ENCODE data around the gene INSIG2.

INSIG2 gene

GRCh38 chr2:118145806-118146205, 57.5 kb downstream of the INSIG2 start:
- Histone ChIP-seq H3K4me3 (ENCODE audit: low read depth in 1 of 5, low read length in 5 of 5) (no peak overlapping the region), H3K4me1 (ENCODE audit: control insufficient read depth in 5 of 5, insufficient read depth in 5 of 5, low read length in 5 of 5) (no peaks in the 10 kb centered on the region)

GRCh38 chr2:118146315-118147283, 58.3 kb downstream of the INSIG2 start:
- H3K9me3 ChIP-seq (ENCODE audit: control insufficient read depth in 5 of 5, low read length in 5 of 5) = no peaks in the 10 kb centered on the region
- H3K4me3 ChIP-seq (ENCODE audit: low read depth in 1 of 5, low read length in 5 of 5) = no peak overlapping the region
- H3K9ac ChIP-seq (ENCODE audit: low read length in 5 of 5) = no peak overlapping the region
- H3K27ac ChIP-seq (ENCODE audit: low read depth, low read length) = no peak overlapping the region
- no peaks in the 10 kb centered on the region for H3K4me1 ChIP-seq (ENCODE audit: control insufficient read depth in 5 of 5, insufficient read depth in 5 of 5, low read length in 5 of 5)
- H3K27me3 ChIP-seq (ENCODE audit: control insufficient read depth in 5 of 5, insufficient read depth in 4 of 5, low read length in 5 of 5) = peaks cover 0 to 2% (median 0%) of the 10 kb centered on the region in 5 donors
- no peaks in the 10 kb centered on the region for H3K36me3 ChIP-seq (ENCODE audit: control insufficient read depth in 5 of 5, insufficient read depth in 5 of 5, low read length in 5 of 5)

More at GRCh38 chr2:118145806-118146205, 57.5 kb downstream of the INSIG2 start:
- no peak overlapping the region for H3K9ac ChIP-seq (ENCODE audit: low read length in 5 of 5)
- no peaks in the 10 kb centered on the region for H3K36me3 ChIP-seq (ENCODE audit: control insufficient read depth in 5 of 5, insufficient read depth in 5 of 5, low read length in 5 of 5)
- no peak overlapping the region for H3K27ac ChIP-seq (ENCODE audit: low read depth, low read length)
- H3K9me3 ChIP-seq (ENCODE audit: control insufficient read depth in 5 of 5, low read length in 5 of 5) = no peaks in the 10 kb centered on the region
- H3K27me3 ChIP-seq (ENCODE audit: control insufficient read depth in 5 of 5, insufficient read depth in 4 of 5, low read length in 5 of 5) = peaks cover 0 to 2% (median 0%) of the 10 kb centered on the region in 5 donors

- H3K27me3 ChIP-seq (ENCODE audit: control insufficient read depth in 5 of 5, insufficient read depth in 4 of 5, low read length in 5 of 5) = peaks cover 0 to 2% (median 0%) of the 10 kb centered on the region in 5 donors
- H3K36me3 ChIP-seq (ENCODE audit: control insufficient read depth in 5 of 5, insufficient read depth in 5 of 5, low read length in 5 of 5) = no peaks in the 10 kb centered on the region
- no peaks in the 10 kb centered on the region for H3K4me1 ChIP-seq (ENCODE audit: control insufficient read depth in 5 of 5, insufficient read depth in 5 of 5, low read length in 5 of 5)
- H3K9me3 ChIP-seq (ENCODE audit: control insufficient read depth in 5 of 5, low read length in 5 of 5) = no peaks in the 10 kb centered on the region
- no peak overlapping the region for H3K9ac ChIP-seq (ENCODE audit: low read length in 5 of 5)
- no peak overlapping the region for H3K4me3 ChIP-seq (ENCODE audit: low read depth in 1 of 5, low read length in 5 of 5)
- H3K27ac ChIP-seq (ENCODE audit: low read depth, low read length) = no peak overlapping the region
Observed at GRCh38 chr2:118148133-118148532, 59.9 kb downstream of the INSIG2 start.

GRCh38 chr2:118148809-118149208, 60.5 kb downstream of the INSIG2 start:
- Histone ChIP-seq H3K9me3 (ENCODE audit: control insufficient read depth in 5 of 5, low read length in 5 of 5) (no peaks in the 10 kb centered on the region), H3K9ac (ENCODE audit: low read length in 5 of 5) (no peak overlapping the region), H3K27me3 (ENCODE audit: control insufficient read depth in 5 of 5, insufficient read depth in 4 of 5, low read length in 5 of 5) (peaks cover 0 to 2% (median 0%) of the 10 kb centered on the region in 5 donors), H3K4me3 (ENCODE audit: low read depth in 1 of 5, low read length in 5 of 5) (no peak overlapping the region), H3K36me3 (ENCODE audit: control insufficient read depth in 5 of 5, insufficient read depth in 5 of 5, low read length in 5 of 5) (no peaks in the 10 kb centered on the region), H3K4me1 (ENCODE audit: control insufficient read depth in 5 of 5, insufficient read depth in 5 of 5, low read length in 5 of 5) (no peaks in the 10 kb centered on the region), H3K27ac (ENCODE audit: low read depth, low read length) (no peak overlapping the region)

GRCh38 chr2:118150294-118150693, 62.0 kb downstream of the INSIG2 start:
- Histone ChIP-seq H3K4me3 (ENCODE audit: low read depth in 1 of 5, low read length in 5 of 5) (no peak overlapping the region), H3K36me3 (ENCODE audit: control insufficient read depth in 5 of 5, insufficient read depth in 5 of 5, low read length in 5 of 5) (no peaks in the 10 kb centered on the region), H3K9me3 (ENCODE audit: control insufficient read depth in 5 of 5, low read length in 5 of 5) (no peaks in the 10 kb centered on the region), H3K27ac (ENCODE audit: low read depth, low read length) (no peak overlapping the region), H3K27me3 (ENCODE audit: control insufficient read depth in 5 of 5, insufficient read depth in 4 of 5, low read length in 5 of 5) (peaks cover 0 to 2% (median 0%) of the 10 kb centered on the region in 5 donors), H3K9ac (ENCODE audit: low read length in 5 of 5) (no peak overlapping the region), H3K4me1 (ENCODE audit: control insufficient read depth in 5 of 5, insufficient read depth in 5 of 5, low read length in 5 of 5) (no peaks in the 10 kb centered on the region)

DNA sequence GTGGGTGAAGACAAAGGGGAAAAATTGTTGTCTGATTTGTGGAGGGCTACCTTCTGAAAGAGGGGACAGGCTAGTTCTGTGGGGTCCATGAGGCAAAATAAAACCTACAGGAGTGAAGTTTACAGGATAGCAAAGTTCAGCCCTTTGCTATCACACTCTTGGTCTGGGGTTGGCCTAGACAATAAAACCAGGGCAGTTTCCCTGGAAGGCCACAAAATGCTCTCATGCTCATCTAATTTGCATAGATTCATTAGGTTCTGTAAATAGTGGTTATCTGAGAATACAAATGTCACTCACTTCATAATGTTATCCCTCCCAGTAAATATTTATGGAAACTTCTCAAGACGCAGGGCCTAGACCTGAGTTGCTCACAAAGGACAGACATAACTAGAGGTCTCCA, 63.6 kb downstream of the INSIG2 start:
- H3K9me3 ChIP-seq (ENCODE audit: control insufficient read depth in 5 of 5, low read length in 5 of 5) = no peaks in the 10 kb centered on the region
- no peaks in the 10 kb centered on the region for H3K4me1 ChIP-seq (ENCODE audit: control insufficient read depth in 5 of 5, insufficient read depth in 5 of 5, low read length in 5 of 5)
- no peak overlapping the region for H3K9ac ChIP-seq (ENCODE audit: low read length in 5 of 5)
- H3K4me3 ChIP-seq (ENCODE audit: low read depth in 1 of 5, low read length in 5 of 5) = no peak overlapping the region
- H3K36me3 ChIP-seq (ENCODE audit: control insufficient read depth in 5 of 5, insufficient read depth in 5 of 5, low read length in 5 of 5) = no peaks in the 10 kb centered on the region
- no peaks in the 10 kb centered on the region for H3K27me3 ChIP-seq (ENCODE audit: control insufficient read depth in 5 of 5, insufficient read depth in 4 of 5, low read length in 5 of 5)
- no peak overlapping the region for H3K27ac ChIP-seq (ENCODE audit: low read depth, low read length)

DNA sequence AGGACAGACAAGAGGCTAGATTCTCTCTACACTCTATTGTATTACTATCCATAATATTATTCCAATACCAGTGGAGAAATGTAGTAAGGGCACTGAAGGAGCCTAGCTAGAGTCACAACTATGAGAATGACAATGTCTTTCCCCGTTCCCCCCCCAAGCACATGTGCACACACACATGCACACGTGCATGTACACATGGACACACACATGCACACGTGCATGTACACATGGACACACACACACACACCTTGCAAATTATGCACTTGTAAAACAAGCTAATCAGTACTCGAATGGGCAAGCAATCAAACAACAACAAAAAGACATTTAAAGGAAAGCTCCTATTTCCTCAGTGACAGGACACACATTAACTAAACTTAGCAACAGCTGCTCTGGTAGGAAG, 65.2 kb downstream of the INSIG2 start:
- H3K9ac ChIP-seq (ENCODE audit: low read length in 5 of 5) = no peak overlapping the region
- H3K4me3 ChIP-seq (ENCODE audit: low read depth in 1 of 5, low read length in 5 of 5) = no peak overlapping the region
- H3K9me3 ChIP-seq (ENCODE audit: control insufficient read depth in 5 of 5, low read length in 5 of 5) = no peaks in the 10 kb centered on the region
- H3K4me1 ChIP-seq (ENCODE audit: control insufficient read depth in 5 of 5, insufficient read depth in 5 of 5, low read length in 5 of 5) = no peaks in the 10 kb centered on the region
- no peaks in the 10 kb centered on the region for H3K36me3 ChIP-seq (ENCODE audit: control insufficient read depth in 5 of 5, insufficient read depth in 5 of 5, low read length in 5 of 5)
- no peaks in the 10 kb centered on the region for H3K27me3 ChIP-seq (ENCODE audit: control insufficient read depth in 5 of 5, insufficient read depth in 4 of 5, low read length in 5 of 5)
- H3K27ac ChIP-seq (ENCODE audit: low read depth, low read length) = no peak overlapping the region

DNA sequence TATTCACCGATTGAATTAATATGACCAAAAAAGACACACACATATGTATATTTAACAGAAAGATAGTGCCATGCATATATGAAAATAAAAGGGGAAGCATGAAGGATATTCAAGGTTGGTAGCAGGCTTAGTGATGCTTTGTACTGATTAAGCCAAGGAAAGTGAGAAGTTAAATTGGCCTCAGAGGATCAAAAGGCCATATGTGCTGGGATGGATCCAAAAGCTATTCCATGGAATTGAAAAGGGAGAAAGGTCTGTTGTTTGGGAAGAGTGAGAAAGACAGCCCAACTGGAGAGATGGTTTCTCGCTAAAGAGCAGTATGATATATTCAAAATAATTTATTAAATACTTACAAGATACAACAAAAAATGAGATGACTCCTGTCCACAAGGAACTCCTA, 65.9 kb downstream of the INSIG2 start:
- Histone ChIP-seq H3K36me3 (ENCODE audit: control insufficient read depth in 5 of 5, insufficient read depth in 5 of 5, low read length in 5 of 5) (no peaks in the 10 kb centered on the region), H3K27ac (ENCODE audit: low read depth, low read length) (no peak overlapping the region), H3K4me3 (ENCODE audit: low read depth in 1 of 5, low read length in 5 of 5) (no peak overlapping the region), H3K9ac (ENCODE audit: low read length in 5 of 5) (no peak overlapping the region), H3K9me3 (ENCODE audit: control insufficient read depth in 5 of 5, low read length in 5 of 5) (no peaks in the 10 kb centered on the region), H3K4me1 (ENCODE audit: control insufficient read depth in 5 of 5, insufficient read depth in 5 of 5, low read length in 5 of 5) (no peaks in the 10 kb centered on the region), H3K27me3 (ENCODE audit: control insufficient read depth in 5 of 5, insufficient read depth in 4 of 5, low read length in 5 of 5) (no peaks in the 10 kb centered on the region)

All from subcutaneous abdominal adipose tissue (tissue), 5 donors.